ENCODE measurements around the gene HCRT.
A peak's percentile ranks its signal among the peaks of the same experiment; 100 is the strongest.
"Not testable (repeated sequence)": the region's sequence is repeated elsewhere in the genome, so short reads cannot be mapped to it uniquely, and the experiment has no call there.

The HCRT gene

DNA sequence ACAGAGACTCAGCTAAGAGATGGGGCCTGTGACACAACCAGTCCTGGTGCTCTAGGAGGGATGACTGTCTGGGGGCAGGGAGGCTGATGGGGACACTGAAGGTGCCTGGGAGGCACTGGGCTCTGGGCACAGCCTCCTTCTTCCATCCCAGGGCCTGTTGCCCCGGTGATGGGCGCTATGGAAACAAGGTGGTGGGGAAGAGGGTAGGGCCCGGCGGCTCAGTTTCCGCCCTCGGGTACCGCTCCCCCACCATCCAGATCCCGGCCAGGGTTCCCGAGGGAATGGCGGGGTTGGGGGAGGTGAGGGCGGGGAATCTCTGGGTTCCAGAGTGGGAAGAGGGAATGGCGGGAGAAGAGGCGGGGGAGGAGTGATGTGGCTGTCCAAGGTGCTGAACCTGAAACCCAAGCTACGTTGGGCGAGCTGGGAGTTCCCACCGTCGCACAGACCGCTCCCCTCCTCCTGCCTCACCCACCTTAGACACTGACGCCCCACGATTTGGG lies 5.3 kb downstream of the HCRT start:
- DNase-seq (ENCODE audit: low read depth), result peak; percentile 60

DNA sequence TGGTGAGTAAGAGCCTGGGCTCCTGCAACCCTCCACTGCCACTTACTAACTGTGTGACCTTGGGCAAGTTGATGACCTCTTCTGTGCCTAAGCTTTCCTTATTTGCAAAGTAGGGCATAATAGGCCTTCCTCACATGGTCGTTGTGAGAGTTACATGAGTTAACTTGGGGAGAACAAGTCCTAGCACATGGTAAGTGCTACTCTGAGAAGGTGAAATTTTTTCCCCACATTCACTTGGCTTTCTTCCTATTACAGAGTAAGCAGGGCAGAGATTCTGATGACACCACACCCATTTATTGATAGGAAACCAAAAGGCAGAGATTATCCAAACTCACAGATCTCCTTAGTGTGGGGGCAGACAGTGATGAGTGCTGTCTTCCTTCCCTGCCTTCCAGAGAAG lies 5.9 kb downstream of the HCRT start:
- no peak for DNase-seq (ENCODE audit: low read depth)

DNA sequence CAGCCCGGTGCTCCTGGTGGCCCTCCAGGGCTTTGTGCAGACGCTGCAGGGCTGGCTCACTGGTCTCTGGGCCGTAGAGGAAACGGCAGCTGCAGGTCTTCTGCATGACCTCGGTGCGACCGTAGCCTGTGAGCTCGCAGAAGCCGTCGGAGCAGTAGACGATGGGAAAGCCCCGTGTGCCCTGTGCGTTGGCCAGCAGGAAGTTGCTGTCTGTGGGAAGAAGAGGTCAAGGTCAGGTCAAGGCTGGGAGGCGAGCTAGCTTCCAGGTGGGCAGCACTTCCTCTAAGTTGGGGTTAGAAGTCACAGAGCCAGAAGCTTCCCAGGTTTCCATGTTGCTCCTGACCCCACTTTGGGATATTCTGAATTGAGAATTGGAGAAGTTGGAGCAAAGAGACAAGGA lies 6.4 kb downstream of the HCRT start:
- no peak for DNase-seq (ENCODE audit: low read depth)

DNA sequence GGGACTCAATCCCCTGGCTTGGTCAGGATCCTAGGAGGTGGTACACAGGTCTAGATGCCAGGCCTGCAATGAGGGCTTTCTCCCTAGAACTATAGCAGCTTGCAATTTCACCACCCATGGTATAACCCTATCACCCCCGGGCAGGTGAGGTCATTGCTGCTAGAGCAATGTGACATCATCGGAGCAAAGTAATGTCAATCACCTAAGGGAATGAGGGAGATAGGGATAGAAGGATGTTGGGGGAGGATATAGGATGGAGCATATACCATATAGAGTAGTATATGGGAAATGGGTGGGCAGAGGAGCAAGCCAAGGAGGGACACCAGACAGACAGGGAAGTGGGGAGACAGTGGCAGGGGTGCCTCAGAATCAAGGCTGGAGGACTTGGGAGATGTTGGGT lies 7.6 kb downstream of the HCRT start:
- DNase-seq (ENCODE audit: low read depth), result no peak

DNA sequence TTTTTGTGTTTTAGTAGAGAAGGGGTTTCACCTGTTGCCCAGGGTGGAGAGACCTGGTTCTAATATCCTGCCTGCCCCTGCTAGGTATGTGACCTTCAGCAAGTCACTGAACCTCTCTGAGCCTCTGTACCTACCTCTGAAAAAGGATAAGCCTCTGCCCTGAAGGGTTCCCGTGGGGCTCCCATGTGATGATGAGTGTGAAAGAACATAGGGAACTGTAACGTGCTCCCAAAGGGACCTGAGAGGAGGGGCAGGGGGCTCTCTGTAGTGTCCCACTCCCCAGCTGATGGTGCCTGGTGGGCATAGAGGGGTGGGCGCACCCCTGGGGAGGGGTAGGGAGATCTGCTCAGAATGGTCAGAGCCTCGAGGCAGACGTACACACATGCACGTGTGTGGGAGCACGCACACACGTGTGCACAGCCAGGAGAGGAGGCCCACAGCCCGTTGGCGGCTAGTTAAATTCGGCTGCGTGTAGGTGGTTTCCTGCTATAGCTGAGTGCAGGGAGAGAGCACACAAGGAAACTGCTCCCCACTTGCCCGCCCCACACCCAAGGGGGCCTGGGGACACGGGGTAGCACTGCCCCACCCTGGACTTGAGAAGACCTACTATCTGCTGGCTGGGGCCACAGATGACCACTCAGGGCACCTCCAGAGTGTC lies 11.0 kb downstream of the HCRT start:
- DNase-seq (ENCODE audit: low read depth), result no peak

DNA sequence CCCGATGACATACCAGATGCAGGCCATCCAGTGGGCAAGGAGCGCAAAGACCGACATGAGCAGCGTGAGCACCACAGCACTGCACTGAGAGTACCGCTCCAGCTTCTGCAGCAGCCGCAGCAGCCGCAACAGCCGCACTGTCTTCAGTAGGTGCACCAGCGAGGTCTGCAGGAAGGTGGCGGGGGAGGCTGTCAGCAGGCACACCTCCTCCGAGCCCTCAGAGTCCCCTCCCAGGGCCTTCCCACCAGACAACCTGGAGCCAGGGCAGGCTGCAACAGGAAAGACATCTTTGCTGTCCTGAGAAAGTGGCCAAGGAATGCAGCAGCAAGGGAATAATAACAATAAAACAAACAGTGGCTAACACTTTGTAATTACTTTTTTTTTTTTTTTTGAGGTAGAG lies 13.4 kb downstream of the HCRT start:
- no peak for DNase-seq (ENCODE audit: low read depth)

DNA sequence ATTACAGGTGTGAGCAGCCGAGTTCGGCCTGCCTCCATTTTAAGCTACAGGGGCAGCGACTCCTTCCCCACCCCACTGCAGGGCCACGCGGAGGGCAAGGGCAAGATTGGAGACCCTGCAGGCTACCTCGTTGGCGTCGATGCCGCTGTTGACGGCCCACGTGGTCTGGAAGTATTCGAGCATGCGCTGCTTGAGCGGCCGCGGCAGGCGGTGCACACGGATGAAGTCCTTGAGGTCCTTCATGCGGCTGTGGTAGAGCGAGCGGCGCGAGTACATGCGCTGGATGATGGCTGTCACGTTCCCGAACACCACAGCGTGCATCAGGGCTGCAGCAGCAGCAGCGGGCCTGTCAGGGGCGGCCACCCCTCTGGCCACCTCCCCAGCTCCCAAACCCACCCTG lies 15.9 kb downstream of the HCRT start:
- DNase-seq (ENCODE audit: low read depth), result no peak

DNA sequence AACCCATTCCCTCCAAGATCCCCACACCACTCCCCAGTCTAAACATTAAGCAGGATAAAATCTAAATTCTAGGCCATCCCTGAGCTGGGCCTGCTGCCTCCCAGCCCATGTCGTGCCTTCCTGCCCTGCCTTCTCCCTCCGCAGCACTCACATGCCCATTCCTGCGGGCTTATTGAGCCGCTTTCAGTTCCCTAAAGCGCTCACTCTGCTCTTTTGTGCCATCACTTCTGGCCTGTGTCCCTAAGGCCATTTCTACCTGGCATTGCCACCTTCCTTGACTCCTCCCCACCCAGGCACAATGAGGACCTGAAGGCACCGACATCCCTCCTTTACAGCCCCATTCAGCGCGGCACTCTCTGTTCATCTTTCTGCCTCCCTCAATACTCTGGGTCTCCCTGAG lies 17.4 kb downstream of the HCRT start:
- DNase-seq (ENCODE audit: low read depth), result no peak

DNA sequence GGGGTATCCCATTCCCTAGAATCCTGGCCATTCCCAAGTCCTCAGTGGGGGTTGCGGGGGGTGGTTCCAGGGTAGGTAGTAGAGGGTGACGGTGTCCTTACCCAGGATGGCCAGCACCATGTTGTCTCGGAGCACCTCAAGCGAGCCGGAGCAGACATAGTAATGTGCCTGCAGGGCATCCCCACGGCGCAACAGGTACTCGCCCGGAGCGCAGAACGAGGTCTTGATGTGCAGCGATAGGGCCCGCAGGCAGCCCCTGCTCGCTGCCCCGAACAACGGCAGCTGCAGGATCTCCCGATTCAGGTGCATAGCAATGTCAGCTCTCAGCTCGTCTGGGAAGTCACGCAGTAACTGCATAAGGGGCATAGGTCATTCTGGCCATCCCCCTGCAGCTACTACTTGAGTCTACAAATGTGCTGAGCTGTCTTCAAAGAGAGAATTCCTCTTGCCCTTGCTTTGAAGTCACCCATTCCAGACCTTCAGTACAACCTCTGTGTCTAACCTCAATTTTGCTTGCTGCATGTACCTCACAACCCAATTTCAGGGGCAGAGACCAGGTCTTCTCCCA lies 19.0 kb downstream of the HCRT start:
- DNase-seq (ENCODE audit: low read depth), result no peak

DNA sequence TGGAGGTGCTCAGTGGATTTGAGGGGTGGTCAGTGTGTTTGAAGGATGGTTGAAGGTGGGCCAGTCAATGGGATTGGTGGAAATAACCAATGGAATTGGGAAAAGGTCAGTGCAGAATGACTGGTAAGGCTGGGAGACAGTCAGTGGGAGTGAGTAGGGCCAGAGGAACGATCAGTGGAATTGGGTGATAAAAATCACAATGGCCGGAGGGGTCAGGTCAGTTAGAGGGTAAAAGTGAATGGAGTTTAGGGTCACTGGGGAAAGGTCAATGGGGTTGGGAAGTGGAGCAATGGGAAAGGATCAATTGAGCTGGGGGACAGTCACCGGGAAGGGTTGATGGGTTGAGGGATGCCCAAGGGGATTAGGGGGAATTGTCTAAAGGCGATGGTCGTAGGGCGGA lies 19.5 kb downstream of the HCRT start:
- no peak for DNase-seq (ENCODE audit: low read depth)

DNA sequence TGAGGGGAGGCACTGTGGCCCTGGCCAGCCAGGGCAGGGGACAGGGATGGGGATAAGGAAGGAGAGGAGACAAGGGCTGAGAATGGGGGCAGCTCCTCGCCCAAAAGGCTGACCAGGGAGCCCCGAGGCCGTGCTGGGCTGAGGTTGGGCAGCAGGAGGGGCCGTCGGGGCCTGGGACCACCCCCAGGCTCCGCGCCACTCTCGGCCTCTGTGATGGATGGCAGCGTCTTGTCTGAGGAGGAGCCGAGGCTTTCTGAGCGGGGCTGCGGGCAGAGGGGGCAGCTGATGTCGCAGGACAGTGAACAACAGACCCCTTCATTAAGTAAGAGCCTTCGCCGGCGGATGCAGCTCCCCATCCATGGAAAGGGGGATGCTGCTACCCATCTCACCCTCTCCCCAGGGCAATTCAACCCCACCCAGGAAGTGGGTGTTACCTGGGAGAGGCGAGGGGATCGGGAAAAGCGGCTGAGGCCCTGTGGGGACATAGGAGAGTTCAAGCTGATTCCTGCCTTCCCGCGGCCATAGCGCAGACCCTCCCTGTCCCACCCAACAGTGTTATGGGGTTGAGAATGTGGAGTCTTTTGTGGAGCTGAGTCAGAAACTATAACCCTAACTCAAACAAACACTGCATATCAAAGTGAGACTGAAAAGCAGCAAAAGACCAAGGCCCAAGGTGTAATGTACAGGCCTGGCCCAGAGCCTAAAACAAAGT lies 21.4 kb downstream of the HCRT start:
- no peak for DNase-seq (ENCODE audit: low read depth)

DNA sequence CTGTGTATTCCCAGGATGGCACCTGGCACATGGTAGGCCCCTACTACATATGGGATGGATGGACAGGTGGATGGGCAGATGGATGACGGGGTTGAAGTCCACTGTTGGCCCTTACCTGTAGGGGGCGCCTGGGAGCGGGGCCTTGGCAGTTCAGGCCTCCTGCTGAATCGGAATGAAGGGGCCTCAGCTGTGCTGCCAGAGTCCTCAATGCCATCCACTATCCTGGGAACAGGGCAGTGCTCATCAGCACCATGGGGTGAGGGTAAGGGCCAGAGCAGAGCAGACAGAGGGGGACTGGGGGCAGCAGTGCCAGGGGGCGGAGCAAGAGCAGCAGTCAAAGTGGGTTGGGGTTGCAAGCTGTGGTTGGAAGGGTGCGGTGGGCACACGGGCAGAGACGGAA lies 22.1 kb downstream of the HCRT start:
- no peak for DNase-seq (ENCODE audit: low read depth)

DNA sequence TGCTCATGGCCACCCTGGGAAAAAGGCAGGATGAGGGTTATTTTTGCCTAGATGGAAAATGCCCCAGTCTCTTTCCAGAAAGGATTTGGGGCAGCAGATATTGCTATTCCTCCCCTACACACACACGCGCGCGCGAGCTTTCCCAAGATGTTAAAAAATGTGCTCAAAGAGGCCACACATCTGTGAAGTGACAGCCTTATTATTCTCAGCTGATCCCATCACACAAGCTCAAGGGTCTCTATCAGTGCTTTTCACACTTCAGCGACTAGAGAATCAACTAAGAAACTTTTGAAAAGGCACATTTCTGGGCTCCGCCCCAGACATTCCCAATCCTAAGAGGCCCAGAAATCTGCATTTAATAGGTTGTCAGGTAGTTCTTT lies 24.7 kb downstream of the HCRT start:
- DNase-seq (ENCODE audit: low read depth), result no peak

DNA sequence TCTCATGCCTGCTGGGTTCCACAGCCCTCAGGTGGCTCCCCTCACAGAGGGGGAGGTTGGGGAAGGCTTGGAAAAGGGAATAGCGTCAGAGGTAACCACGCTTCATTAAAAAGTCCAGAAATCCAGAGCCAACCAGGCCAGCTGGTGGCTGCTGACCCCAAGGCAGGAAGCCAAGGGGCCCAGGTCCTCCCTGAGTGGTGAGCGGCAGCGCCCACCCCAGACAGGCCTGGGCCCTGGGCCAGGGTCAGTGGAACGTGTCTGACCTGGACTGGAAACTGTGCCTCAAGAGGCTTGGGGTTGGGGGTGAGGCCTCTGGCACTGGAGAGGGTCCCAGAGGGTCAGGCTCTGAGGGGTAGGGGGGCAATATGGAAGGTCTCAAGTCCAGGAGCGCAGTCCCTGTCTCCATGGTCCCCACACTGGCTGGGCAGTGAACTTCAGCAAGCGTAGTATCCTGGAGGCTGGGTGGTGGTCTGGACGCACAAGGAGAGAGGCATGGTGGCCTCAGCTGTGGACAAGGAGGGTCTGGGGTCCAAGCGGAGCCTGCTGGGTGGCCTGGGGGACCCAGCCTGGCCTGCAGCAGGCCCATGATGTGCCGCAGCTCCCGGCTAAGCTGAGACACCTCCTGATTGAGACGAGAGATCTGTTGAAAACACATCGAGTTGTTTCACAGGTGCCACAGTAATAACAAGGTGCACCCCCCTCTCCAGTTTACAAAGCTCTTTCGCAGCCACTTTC lies 25.3 kb downstream of the HCRT start:
- no peak for DNase-seq (ENCODE audit: low read depth)

DNA sequence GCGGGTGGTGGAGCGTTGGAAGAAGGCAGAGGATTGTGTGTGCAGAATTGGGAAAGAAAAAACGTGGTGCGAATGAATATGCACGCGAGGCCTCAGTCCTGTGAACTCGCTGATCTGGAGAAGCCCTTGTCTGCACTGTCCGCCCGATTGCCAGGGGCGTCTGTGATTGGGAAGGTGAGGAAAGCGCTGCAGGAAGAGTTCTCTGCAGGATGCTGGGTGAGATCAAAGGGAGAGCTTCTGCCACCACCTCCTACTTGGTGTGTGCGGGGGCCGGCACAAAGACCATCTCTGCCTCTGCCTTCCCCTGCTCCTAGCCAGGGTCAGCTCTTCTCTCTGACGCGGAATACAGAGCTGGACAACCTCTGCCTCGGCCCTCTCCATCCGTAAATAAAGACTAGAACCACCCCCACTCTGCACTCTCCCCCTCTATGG lies 29.6 kb downstream of the HCRT start:
- DNase-seq (ENCODE audit: low read depth), result peak; percentile 33

DNA sequence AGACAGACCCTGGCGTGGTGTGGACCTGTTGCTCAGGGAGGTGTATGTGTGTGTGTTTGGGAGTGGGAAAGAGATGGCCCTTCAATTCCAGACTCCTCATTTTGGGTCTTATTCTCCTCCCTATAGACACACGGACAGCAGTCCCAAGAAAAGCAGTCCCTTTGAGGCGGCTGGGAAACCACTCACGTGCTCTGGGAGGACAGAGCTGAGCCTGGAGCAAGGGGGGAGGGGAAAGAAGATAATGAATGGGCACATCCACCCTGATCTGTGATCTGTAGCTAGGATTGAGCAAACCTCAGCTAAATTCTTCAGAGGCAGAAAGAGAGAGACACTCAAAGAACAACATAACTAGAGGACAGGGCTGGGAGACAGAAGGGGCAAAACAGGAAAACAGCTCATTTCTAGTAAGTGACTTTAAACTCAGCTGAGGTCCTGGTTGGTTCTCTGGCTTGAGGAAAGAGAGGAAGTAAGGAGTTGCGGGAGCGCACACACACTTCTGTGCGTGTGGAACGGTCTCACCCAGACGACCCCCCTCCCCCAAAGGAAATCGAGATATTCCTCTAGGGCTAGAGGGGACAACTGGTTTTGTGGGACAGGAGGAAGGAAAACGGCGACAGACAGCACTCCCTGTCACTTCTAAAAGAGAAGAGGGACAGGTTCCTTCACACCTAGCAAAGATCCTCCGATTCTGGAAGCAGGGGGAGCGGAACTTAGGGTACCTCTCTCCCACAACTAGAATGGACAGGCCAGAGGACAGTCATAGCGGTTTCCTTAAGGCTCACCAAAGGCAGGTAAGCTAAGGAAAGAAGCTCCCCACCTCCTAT lies 31.1 kb downstream of the HCRT start:
- peak; percentile 54 for DNase-seq (ENCODE audit: low read depth)

DNA sequence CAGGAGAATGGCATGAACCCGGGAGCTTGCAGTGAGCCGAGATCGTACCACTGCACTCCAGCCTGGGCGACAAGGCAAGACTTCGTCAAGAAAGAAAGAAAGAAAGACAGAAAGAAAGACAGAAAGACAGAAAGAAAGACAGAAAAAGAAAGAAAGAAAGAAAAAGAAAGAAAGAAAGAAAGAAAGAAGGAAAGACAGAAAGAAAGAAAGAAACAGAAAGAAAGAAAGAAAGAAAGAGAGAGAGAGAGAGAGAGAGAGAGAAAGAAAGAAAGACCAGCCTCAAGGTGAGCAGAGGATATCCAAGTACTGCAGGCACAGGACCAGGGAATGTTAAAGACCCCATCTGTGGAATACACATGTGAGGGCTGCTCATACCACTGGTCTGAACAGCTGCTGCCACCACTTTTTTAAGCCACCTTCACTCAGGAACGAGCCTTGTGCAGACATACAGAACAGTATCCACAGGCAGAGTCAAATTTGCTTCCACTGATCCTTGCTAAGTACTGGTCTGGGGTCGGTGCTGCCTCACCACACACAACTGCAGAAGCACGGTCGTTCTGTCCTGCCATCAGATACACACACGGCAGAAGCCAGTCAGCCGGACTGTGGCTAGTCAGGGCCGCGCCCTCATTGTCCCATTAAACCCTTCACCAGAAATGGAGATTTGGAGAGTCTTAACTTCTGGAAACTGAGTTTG lies 38.2 kb downstream of the HCRT start:
- DNase-seq (ENCODE audit: low read depth), result no peak

DNA sequence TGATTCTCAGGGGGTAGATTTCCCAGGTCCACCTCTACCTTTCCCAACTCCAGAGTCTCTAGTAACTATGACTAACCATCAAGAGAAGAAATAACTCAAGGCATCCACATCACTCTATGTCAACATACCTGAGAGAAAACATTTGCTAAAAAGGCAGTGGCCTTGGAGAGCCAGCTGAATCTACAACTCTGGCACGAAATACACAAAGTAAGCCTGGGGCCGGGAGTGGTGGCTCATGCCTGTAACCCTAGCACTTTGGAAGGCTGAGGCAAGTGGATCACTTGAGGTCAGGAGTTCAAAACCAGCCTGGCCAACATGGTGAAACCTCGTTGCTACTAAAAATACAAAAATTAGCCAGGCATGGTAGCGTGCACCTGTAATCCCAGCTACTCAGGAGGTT lies 42.1 kb downstream of the HCRT start:
- peak; percentile 16 for DNase-seq (ENCODE audit: low read depth)

DNA sequence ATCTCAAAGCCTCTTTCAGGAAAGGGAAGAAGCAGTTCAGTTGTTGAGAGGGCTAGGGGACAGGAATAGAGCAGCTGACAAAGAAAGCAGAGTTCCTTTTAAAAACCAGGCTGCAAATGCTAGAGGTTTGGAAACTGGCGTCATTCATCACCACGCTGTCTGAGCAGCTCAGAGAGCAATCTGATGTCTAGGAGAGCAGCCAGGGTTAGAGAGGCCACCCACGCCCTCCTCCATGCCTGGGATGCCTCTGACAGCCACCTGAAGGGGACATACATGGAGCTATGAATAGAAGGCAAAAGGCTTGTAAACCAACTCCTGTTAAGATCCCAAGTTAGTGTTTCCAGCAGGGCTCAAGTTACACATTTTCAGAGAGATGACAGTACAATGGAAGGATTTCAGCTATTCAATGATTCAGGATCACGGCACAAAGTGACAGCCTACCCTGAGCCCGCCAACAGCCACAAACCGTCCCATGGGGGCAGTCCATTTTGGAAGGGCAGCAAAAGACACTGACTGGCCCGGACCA lies 42.8 kb downstream of the HCRT start:
- peak; percentile 97 for DNase-seq (ENCODE audit: low read depth)

DNA sequence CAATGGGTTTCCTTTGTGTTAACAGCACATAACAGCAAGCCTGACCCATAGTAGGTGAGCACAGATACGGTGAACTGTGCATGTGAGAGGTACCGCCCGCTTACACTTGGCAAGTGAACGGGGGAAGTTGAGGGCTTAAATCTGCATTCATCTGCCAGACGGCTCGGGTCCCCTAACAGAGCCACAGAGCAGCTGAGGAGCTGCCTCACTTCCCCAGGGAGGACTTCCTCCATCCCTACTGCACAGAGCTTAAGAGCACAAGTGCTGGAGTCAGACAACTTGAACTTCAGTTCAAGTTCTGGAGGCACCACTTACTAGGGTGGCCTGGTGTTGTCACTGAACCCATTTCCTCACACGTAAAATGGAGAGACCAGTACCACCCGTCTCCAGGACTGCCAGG lies 43.9 kb downstream of the HCRT start:
- no peak for DNase-seq (ENCODE audit: low read depth)

DNA sequence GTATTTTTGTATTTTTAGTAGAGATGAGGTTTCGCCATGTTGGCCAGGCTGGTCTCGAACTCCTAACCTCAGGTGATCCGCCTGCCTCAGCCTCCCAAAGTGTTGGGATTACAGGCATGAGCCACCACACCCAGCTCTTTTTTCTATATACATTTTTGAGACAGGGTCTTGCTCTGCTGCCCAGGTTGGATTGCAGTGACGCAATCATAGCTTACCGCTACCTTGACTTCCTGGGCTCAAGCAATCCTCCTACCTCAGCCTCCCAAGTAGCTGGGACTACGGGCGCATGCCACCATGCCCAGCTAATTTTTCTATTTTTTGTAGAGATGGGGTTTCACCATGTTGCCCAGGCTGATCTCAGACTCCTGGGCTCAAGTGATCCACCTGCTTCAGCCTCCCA lies 44.6 kb downstream of the HCRT start:
- DNase-seq (ENCODE audit: low read depth), result not testable (repeated sequence)
